IMR-90 (cell line): ENCODE results near the gene IP6K3. TPM values are rescaled to one million over a fixed set of nuclear protein-coding genes. Genes with fewer than 3 reads are reported as not detected.

Experiments
- ATAC-seq: fragments of 200-7000 bp; cut with Tn5 transposase; 2 replicates; pipeline ENCODE4 v1.9.1; 2020; ENCODE audit warnings: low read depth, mild to moderate bottlenecking, moderate library complexity
- BruUV-seq: library from RNA; stranded (reverse); fragments of 400-500 nt; replicated peaks from 2 replicates; lab custom pipeline; 2021; lab: Mats Ljungman, UMichigan
- CTCF ChIA-PET: fragments of 300-600 bp; formaldehyde crosslinking; extraction: SDS; loops from one replicate; lab custom pipeline; 2021; ENCODE audit warnings: antibody characterized with exemption; lab: Yijun Ruan, JAX
- POLR2A ChIA-PET: fragments of 300-600 bp; sonication (Branson Sonifier 250); formaldehyde crosslinking; loops from one replicate; lab custom pipeline; 2022; ENCODE audit warnings: antibody characterized with exemption; ENCODE audit not compliant: unreplicated experiment; lab: Charles Lee
- DNase-seq: peaks from one replicate; pipeline ENCODE4 v3.0.0; 2013
- H2AFZ ChIP-seq: replicated peaks from 2 replicates; pipeline ENCODE3; 2013; ENCODE audit warnings: low read length, mild to moderate bottlenecking; ENCODE audit not compliant: poor library complexity
- H2AK5ac ChIP-seq: 2 replicates; pipeline ENCODE4 v1.6.1; 2013; ENCODE audit warnings: low read depth, low read length, inconsistent platforms
- H2AK9ac ChIP-seq: replicated peaks from 2 replicates; pipeline ENCODE3; 2013; ENCODE audit warnings: mild to moderate bottlenecking, low read depth, low read length, moderate library complexity; ENCODE audit not compliant: poor library complexity
- H2BK120ac ChIP-seq: 2 replicates; pipeline ENCODE4 v1.6.1; 2013; ENCODE audit warnings: low read depth, low read length, inconsistent platforms
- H2BK15ac ChIP-seq: 3 replicates; pipeline ENCODE4 v1.6.1; 2013; ENCODE audit warnings: low read depth, low read length, inconsistent platforms
- H2BK20ac ChIP-seq: 2 replicates; pipeline ENCODE4 v1.6.1; 2013; ENCODE audit warnings: low read depth, mild to moderate bottlenecking, inconsistent platforms, low read length, moderate library complexity
- H2BK5ac ChIP-seq: 2 replicates; pipeline ENCODE4 v1.6.1; 2013; ENCODE audit warnings: mild to moderate bottlenecking, low read depth, low read length, inconsistent platforms; ENCODE audit not compliant: poor library complexity, severe bottlenecking
- H3K14ac ChIP-seq: replicated peaks from 2 replicates; pipeline ENCODE4 v1.6.1; 2013; ENCODE audit warnings: low read depth, low read length, inconsistent platforms
- H3K18ac ChIP-seq: 2 replicates; pipeline ENCODE4 v1.6.1; 2013; ENCODE audit warnings: low read depth, low read length, control low read depth
- H3K23ac ChIP-seq: 2 replicates; pipeline ENCODE4 v1.6.1; 2013; ENCODE audit warnings: low read depth, low read length, inconsistent platforms
- H3K27ac ChIP-seq: 2 replicates; pipeline ENCODE4 v1.5.1; 2013; ENCODE audit warnings: mild to moderate bottlenecking, control low read depth, low read length; ENCODE audit not compliant: insufficient read depth
- H3K27me3 ChIP-seq: 2 replicates; pipeline ENCODE4 v1.6.1; 2013; ENCODE audit warnings: low read length; ENCODE audit not compliant: control insufficient read depth, insufficient read depth
- H3K36me3 ChIP-seq: 2 replicates; pipeline ENCODE4 v1.6.1; 2013; ENCODE audit warnings: low read length, mixed read lengths; ENCODE audit not compliant: control insufficient read depth, insufficient read depth
- H3K4ac ChIP-seq: 2 replicates; pipeline ENCODE4 v1.6.1; 2013; ENCODE audit warnings: low read depth, low read length, inconsistent platforms
- H3K4me1 ChIP-seq: 2 replicates; pipeline ENCODE4 v1.6.1; 2013; ENCODE audit warnings: low read length, mixed read lengths; ENCODE audit not compliant: control insufficient read depth, insufficient read depth
- H3K4me2 ChIP-seq: 2 replicates; pipeline ENCODE4 v1.6.1; 2013; ENCODE audit warnings: low read depth, mild to moderate bottlenecking, control low read depth, low read length, moderate library complexity
- H3K4me3 ChIP-seq: 2 replicates; pipeline ENCODE4 v1.5.1; 2013; ENCODE audit warnings: low read depth, mild to moderate bottlenecking, control low read depth, low read length, moderate library complexity; ENCODE audit not compliant: insufficient read depth
- H3K56ac ChIP-seq: 2 replicates; pipeline ENCODE4 v1.6.1; 2013; ENCODE audit warnings: low read length, inconsistent platforms; ENCODE audit not compliant: insufficient read depth; ENCODE audit errors: extremely low read depth
- H3K79me1 ChIP-seq, 2 experiments: 2 replicates each; pipeline ENCODE4 v1.6.1; 2013; ENCODE audit warnings: low read length in 2 of 2, inconsistent platforms in 1 of 2, low read depth in 1 of 2
- H3K9ac ChIP-seq: 2 replicates; pipeline ENCODE4 v1.6.1; 2013; ENCODE audit warnings: low read depth, low read length, control low read depth
- H3K9me1 ChIP-seq: 2 replicates; pipeline ENCODE4 v1.6.1; 2013; ENCODE audit warnings: low read length, inconsistent platforms; ENCODE audit not compliant: insufficient read depth
- H3K9me3 ChIP-seq: 2 replicates; pipeline ENCODE4 v1.6.1; 2013; ENCODE audit warnings: low read length; ENCODE audit not compliant: control insufficient read depth, insufficient read depth
- H4K20me1 ChIP-seq: 2 replicates; pipeline ENCODE4 v1.6.1; 2013; ENCODE audit warnings: low read length, inconsistent platforms; ENCODE audit not compliant: insufficient read depth
- H4K5ac ChIP-seq: 2 replicates; pipeline ENCODE4 v1.6.1; 2013; ENCODE audit warnings: mild to moderate bottlenecking, low read depth, low read length, control low read depth
- H4K8ac ChIP-seq, 2 experiments: 2 replicates each; pipeline ENCODE4 v1.6.1; 2013; ENCODE audit warnings: low read depth in 2 of 2, low read length in 2 of 2, control low read depth in 1 of 2, inconsistent platforms in 1 of 2
- H4K91ac ChIP-seq: 2 replicates; pipeline ENCODE4 v1.6.1; 2013; ENCODE audit warnings: low read depth, low read length, inconsistent platforms; ENCODE audit not compliant: insufficient read depth
- RFX5 ChIP-seq: IDR thresholded peaks from 2 replicates; pipeline ENCODE4 v1.8.0; 2012; ENCODE audit warnings: low read depth, mild to moderate bottlenecking, low read length, moderate library complexity
- WGBS, 2 experiments: methylation state at CpG; one replicate each; pipeline versions ENCODE4 v1.1.5 to v1.1.7; 2013; ENCODE audit warnings: missing lambda C conversion rate in 2 of 2; ENCODE audit not compliant: insufficient read length in 1 of 2; ENCODE audit errors: extremely low coverage in 2 of 2; 5-methylcytosine and 5-hydroxymethylcytosine counted together
- dilution Hi-C: fragments of 300-500 bp; cut with HindIII; formaldehyde crosslinking; loops from one replicate; pipeline ENCODE4 v1.14.3; 2018; ENCODE audit warnings: low sequenced_read_pairs; ENCODE audit not compliant: unreplicated experiment
- in situ Hi-C: fragments of 300-500 bp; cut with MboI; formaldehyde crosslinking; loops from 3 replicates; pipeline ENCODE4 v1.14.3; 2019; ENCODE audit warnings: low sequenced_read_pairs, inconsistent platforms, mixed read lengths
- intact Hi-C: fragments of 100-400 bp; cut with micrococcal nuclease; formaldehyde crosslinking; loops from 2 replicates; pipeline ENCODE4 v1.10.0; 2022
- polyA plus RNA-seq, 3 experiments: library from polyadenylated mRNA; depleted of rRNA; stranded (reverse); fragments of >200 nt; gene quantifications; 2 replicates each; pipeline ENCODE4 v1.2.3, GENCODE V29; 2012; ENCODE audit warnings: low replicate concordance in 1 of 3
- total RNA-seq: library from RNA; depleted of rRNA; stranded (reverse); fragments of >200 nt; gene quantifications from 2 replicates; pipeline ENCODE4 v1.2.3, GENCODE V29; 2012
- TF ChIP-seq, protein P1 (sequence below): conservative IDR thresholded peaks from 2 replicates; pipeline ENCODE4 v1.5.1; 2012; ENCODE audit warnings: mild to moderate bottlenecking, low read depth, low read length, improper control_type of control experiment

IP6K3 gene
- total and polyA plus RNA-seq, 2 of the 4 experiments (the other 2 are of a cell fraction) = 0.18 to 0.51 TPM

DNA sequence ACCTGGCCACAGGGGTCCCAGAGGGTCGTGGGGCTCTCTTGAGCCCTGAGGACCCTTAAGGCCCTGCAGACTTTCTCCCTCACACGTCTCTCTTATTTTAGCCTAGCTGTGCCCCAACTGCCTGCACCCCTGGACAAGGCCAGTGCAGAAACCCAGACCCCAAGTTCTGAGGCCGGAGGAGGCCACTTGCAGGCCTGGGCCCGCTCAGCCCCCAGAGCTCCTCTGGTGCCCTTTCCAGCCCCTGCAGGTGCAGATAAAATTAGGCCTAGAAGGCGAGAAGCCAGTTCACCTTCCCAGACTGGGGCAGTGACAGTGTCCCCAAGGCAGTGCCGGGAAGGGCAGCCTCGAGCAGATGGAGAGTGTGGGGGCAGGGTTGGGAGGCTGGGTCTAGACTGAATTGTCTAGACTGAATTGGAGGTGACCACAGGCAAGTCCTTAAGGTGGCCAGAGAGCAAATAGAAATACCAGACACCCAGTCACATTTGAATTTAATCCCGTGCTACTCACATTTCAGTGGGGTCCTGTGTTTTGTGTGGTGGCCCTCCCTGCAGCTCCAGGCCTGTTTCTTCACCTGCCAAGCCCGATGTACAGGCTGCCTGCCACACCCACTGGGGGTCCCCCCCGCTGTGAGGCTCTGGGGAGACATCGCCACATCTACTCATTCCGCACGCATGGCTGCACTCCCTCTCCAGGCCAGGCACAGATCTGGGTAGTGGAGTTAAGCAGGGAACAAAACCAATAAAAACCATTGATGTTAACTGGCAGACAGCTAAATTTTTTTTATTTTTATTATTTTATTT, 8.6 kb upstream of the IP6K3 start:
- H2BK120ac ChIP-seq = no peak overlapping the region
- H2AK5ac ChIP-seq = 0 out of 2 replicates have a peak overlapping the region, but pooled peaks have one; percentile 18
- H3K56ac ChIP-seq = no peak overlapping the region
- H3K4ac ChIP-seq = no peak overlapping the region
- no peak for ATAC-seq
- no peaks in the 10 kb centered on the region for H3K79me1 ChIP-seq
- WGBS, 2 experiments = 43% methylated on average over 2 of the region's 13 CpGs; no CpG with 5 or more reads in 1 of the 2 experiments
- dilution Hi-C loops (no loop called here), intact Hi-C loops (no loop called here), in situ Hi-C loops (no loop called here)
- H4K91ac ChIP-seq = no peak overlapping the region
- peaks cover 8% of the 10 kb centered on the region for H4K20me1 ChIP-seq
- H2BK5ac ChIP-seq = no peak overlapping the region
- no peak overlapping the region for H2AK9ac ChIP-seq
- no peak overlapping the region for H3K23ac ChIP-seq
- H3K4me3 ChIP-seq = no peak overlapping the region
- CTCF ChIA-PET = no interaction called here
- no peak overlapping the region; the same call in 2 of the 3 replicates for H2BK15ac ChIP-seq
- H3K27me3 ChIP-seq = no peaks in the 10 kb centered on the region
- no peak overlapping the region for H2BK20ac ChIP-seq
- TF ChIP-seq, protein P1, sequence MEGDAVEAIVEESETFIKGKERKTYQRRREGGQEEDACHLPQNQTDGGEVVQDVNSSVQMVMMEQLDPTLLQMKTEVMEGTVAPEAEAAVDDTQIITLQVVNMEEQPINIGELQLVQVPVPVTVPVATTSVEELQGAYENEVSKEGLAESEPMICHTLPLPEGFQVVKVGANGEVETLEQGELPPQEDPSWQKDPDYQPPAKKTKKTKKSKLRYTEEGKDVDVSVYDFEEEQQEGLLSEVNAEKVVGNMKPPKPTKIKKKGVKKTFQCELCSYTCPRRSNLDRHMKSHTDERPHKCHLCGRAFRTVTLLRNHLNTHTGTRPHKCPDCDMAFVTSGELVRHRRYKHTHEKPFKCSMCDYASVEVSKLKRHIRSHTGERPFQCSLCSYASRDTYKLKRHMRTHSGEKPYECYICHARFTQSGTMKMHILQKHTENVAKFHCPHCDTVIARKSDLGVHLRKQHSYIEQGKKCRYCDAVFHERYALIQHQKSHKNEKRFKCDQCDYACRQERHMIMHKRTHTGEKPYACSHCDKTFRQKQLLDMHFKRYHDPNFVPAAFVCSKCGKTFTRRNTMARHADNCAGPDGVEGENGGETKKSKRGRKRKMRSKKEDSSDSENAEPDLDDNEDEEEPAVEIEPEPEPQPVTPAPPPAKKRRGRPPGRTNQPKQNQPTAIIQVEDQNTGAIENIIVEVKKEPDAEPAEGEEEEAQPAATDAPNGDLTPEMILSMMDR = no peak
- TF ChIP-seq RFX5 = no peak
- no peak overlapping the region for H4K8ac ChIP-seq
- no peak overlapping the region for H3K18ac ChIP-seq
- no peak overlapping the region for H2AFZ ChIP-seq
- no TSS peak for BruUV-seq
- no peak overlapping the region for H3K9ac ChIP-seq
- H3K9me1 ChIP-seq = no peaks in the 10 kb centered on the region
- H3K14ac ChIP-seq = no peak overlapping the region
- H3K9me3 ChIP-seq = no peaks in the 10 kb centered on the region
- H3K4me2 ChIP-seq = no peak overlapping the region
- POLR2A ChIA-PET = no interaction called here
- no peak overlapping the region for H4K5ac ChIP-seq
- no peak overlapping the region for H3K27ac ChIP-seq
- H3K4me1 ChIP-seq = peaks cover 30% of the 10 kb centered on the region
- no peak for DNase-seq
- H3K36me3 ChIP-seq = no peaks in the 10 kb centered on the region
